ENCODE data around the gene HPCAL1.
A peak's percentile ranks its signal among the peaks of the same experiment; 100 is the strongest.

HPCAL1 gene

DNA sequence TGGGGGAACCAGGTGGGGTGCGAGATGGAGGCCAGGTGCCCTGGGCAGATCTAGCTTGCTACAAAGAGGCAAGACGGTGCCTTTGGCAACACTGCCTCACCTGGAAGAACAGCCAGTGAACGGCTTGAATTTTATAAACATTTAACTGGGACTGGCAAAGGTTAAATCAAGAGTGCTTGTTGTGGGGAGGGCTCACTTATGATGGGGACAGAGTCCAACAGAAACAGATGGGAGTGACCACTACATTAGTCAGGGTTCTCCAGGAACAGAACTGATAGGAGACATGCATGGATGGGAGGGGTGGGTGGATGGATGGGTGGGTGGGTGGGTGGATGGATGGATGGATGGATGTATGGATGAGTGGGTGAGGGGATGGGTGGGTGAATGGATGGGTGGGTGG, 126.2 kb downstream of the HPCAL1 start:
- Histone ChIP-seq H3K4me3 (ENCODE audit: low read depth, low read length) (no peak overlapping the region), H3K27ac (ENCODE audit: low read depth, low read length) (no peak overlapping the region), H3K27me3 (ENCODE audit: insufficient read depth, low read length) (no peaks in the 10 kb centered on the region), H3K4me1 (ENCODE audit: control insufficient read depth, insufficient read depth, low read length, unreplicated experiment) (peaks cover 9% of the 10 kb centered on the region), H3K79me2 (ENCODE audit: control insufficient read depth, insufficient read depth, low read length, unreplicated experiment) (no peaks in the 10 kb centered on the region), H2AFZ (ENCODE audit: low read length, unreplicated experiment) (no peak overlapping the region), H3K36me3 (ENCODE audit: insufficient read depth, low read length) (no peaks in the 10 kb centered on the region)

DNA sequence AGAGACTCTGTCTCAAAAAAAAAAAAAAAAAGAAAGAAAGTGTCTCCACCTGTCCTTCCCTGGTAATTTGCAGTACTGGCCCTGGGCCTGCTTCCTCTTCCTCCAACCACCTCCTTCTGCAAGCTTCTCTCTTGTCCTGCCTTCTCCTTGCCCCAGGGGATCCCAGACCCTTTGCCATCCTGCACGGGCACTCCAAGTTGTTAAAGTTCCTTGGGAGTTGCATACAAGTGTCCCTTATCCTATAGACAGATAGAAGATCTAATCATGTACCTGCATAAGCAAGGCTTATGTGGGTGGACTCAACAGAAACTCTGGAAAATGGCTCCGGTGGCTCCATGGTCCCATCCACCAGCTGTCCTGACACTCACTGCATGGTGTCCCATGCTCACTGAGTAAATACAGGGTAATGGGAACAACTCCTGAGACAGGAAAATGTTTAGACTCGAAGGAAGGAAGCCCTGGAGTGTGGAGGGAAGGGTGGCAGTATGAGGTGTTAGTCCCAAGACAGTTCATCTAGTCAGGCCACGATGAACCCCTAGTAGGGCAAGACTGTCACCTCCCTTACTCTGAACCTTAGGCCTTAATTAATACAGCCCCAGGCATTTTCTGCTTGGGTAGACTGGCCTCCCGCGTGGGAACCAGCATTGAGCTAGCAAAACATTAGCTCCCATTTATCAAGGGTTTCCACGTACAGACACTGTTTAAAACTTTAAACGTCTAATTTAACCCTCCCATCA, 128.3 kb downstream of the HPCAL1 start:
- Histone ChIP-seq H3K27me3 (ENCODE audit: insufficient read depth, low read length) (no peaks in the 10 kb centered on the region), H3K4me1 (ENCODE audit: control insufficient read depth, insufficient read depth, low read length, unreplicated experiment) (peaks cover 9% of the 10 kb centered on the region), H3K4me3 (ENCODE audit: low read depth, low read length) (no peak overlapping the region), H2AFZ (ENCODE audit: low read length, unreplicated experiment) (no peak overlapping the region), H3K36me3 (ENCODE audit: insufficient read depth, low read length) (no peaks in the 10 kb centered on the region), H3K79me2 (ENCODE audit: control insufficient read depth, insufficient read depth, low read length, unreplicated experiment) (no peaks in the 10 kb centered on the region), H3K27ac (ENCODE audit: low read depth, low read length) (no peak overlapping the region)

DNA sequence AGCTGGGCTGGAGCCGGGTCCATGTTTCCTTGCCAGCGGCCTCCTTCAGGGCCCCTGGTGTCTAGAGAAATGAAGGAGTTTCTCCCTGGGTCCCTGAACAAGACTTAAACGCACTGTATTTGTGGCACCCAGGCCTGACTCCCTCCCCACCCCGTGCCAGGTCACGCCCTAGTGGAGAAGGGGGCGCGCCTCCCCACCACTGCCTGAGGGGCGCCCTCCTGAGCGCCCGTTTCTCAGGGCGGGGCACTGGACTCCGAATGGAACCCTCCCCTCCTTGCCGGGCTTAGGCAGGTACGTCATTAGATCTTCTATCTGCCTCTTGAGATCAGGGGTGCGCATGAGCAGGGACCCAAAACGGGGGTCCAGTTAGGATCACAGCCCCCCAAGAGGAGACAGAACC, 129.1 kb downstream of the HPCAL1 start:
- Histone ChIP-seq H3K36me3 (ENCODE audit: insufficient read depth, low read length) (no peaks in the 10 kb centered on the region), H3K27me3 (ENCODE audit: insufficient read depth, low read length) (no peaks in the 10 kb centered on the region), H3K4me3 (ENCODE audit: low read depth, low read length) (no peak overlapping the region), H2AFZ (ENCODE audit: low read length, unreplicated experiment) (no peak overlapping the region), H3K79me2 (ENCODE audit: control insufficient read depth, insufficient read depth, low read length, unreplicated experiment) (no peaks in the 10 kb centered on the region), H3K27ac (ENCODE audit: low read depth, low read length) (no peak overlapping the region), H3K4me1 (ENCODE audit: control insufficient read depth, insufficient read depth, low read length, unreplicated experiment) (peaks cover 9% of the 10 kb centered on the region)

DNA sequence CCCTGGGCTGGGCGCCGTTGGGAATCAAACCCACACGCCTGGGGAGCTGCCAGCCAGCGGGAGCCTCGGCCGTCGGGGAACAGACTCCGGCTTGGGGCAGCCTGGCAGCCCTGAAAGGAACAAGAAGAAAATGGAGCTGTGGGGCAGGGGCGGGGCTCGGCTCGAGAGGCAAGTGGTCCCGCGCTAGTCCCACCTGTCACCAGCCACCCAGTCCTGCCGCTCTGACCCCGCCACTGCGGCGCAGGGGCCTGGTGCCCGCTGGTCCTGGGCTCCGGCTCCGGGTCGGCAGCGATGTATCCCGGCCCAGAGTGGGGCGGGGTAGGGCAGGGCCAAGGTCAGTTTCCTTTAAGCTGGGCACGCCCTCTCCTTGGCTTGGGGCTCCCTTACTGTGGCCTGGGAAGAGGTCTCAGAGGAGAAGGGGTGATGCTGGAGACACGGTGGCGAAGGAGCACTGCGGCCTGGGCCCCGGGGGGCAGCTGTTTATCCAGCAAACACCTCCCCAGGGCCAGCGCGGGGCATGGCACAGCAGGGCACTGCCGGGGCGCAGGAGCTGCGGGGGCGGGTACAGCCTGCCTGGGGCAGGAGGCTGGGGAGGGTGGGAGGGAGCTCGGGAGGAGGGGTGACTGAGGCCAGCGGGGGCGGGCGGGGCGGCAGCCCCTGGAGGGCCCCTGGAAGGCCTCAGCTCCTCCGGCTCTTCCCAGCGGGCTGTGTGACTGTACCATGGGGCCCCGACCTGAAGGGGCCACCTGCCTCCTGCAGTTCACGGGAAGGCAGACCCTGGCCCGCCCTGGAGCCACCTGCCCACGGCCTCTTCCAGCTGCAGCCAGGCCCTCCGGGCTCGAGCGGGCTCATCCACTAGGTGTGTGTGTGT, 129.8 kb downstream of the HPCAL1 start:
- H3K27ac ChIP-seq (ENCODE audit: low read depth, low read length) = no peak overlapping the region
- peak overlapping the region; percentile 40; the same call in 1 of the 2 replicates for H3K4me3 ChIP-seq (ENCODE audit: low read depth, low read length)
- no peaks in the 10 kb centered on the region for H3K27me3 ChIP-seq (ENCODE audit: insufficient read depth, low read length)
- H3K4me1 ChIP-seq (ENCODE audit: control insufficient read depth, insufficient read depth, low read length, unreplicated experiment) = peaks cover 9% of the 10 kb centered on the region
- no peaks in the 10 kb centered on the region for H3K36me3 ChIP-seq (ENCODE audit: insufficient read depth, low read length)
- H2AFZ ChIP-seq (ENCODE audit: low read length, unreplicated experiment) = peak overlapping the region; percentile 50
- H3K79me2 ChIP-seq (ENCODE audit: control insufficient read depth, insufficient read depth, low read length, unreplicated experiment) = no peaks in the 10 kb centered on the region

DNA sequence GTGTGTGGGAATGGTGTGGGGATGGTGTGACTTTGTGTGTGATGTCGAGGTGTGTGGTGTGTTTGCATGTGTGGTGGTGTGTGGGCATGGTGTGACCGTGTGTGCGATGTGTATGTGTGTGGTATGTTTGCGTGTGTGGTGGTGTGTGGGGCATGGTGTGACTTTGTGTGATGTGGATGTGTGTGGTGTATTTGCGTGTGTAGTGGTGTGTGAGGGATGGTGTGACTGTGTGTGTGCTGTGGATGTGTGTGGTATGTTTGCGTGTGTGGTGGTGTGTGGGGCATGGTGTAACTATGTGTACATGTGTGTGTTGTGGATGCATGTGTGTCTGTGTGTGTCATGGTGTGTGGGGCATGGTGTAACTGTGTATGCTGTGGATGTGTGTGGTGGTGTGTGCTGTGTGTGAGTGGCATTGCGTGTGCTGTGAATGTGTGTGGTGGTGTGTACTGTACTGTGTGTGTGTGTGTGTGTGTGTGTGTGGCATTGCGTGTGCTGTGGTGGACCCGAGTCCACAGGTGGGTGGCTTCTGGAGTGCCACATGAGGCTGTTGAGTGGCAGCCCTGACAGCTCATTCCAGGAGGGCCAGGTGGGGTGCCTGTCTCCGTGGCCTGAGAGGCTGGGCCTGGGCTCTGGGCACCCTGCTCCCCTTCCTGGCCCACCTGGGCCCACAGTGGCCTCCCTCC, 130.7 kb downstream of the HPCAL1 start:
- H3K4me3 ChIP-seq (ENCODE audit: low read depth, low read length) = no peak overlapping the region
- H3K4me1 ChIP-seq (ENCODE audit: control insufficient read depth, insufficient read depth, low read length, unreplicated experiment) = peaks cover 9% of the 10 kb centered on the region
- no peaks in the 10 kb centered on the region for H3K27me3 ChIP-seq (ENCODE audit: insufficient read depth, low read length)
- no peak overlapping the region for H2AFZ ChIP-seq (ENCODE audit: low read length, unreplicated experiment)
- H3K36me3 ChIP-seq (ENCODE audit: insufficient read depth, low read length) = no peaks in the 10 kb centered on the region
- no peak overlapping the region for H3K27ac ChIP-seq (ENCODE audit: low read depth, low read length)
- no peaks in the 10 kb centered on the region for H3K79me2 ChIP-seq (ENCODE audit: control insufficient read depth, insufficient read depth, low read length, unreplicated experiment)

DNA sequence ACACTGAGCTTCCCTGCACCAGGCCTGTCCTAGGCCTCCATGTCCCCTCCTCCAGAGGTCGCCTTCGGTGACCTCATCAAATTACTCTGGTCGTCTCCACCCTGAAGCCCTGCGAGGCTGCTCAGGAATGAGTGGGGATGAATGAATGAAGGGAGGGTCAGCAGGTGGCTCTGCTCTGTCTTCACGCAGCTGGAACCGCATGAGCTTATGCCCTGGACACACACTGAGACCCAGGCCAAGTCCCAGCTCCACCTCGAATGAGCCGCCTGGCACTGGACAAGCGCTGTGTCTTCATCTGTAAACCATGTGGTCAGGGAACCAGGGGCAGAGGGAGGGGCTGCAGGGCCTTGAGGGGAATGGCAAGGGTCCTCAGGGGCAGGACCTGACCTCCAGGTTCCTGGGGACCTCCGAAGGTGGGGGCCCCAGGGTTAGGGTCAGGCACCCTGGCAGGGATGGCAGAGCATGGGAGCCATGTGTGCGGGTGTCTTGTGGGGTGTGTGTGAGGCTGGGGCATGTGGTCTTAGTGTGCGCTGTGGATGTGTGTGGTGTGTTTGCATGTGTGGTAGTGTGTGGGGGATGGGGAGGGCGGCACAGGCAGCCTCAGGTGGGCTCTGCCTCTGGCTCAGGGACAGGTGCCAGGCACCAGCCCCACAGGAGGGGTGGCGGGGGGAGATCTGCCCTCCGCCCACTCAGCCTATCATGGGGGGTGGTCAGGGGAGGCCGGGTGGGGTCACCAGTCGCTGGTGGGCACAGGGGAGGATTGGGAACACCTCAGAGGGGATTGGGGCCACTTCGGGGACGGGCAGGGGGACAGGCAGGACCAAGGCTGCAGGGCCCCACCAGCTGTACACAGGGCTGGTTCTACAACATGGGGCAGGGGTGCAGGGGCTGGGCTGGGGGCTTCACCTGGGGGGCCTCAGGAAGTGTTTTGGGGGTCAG, 131.5 kb downstream of the HPCAL1 start:
- Histone ChIP-seq H3K4me3 (ENCODE audit: low read depth, low read length) (no peak overlapping the region), H3K4me1 (ENCODE audit: control insufficient read depth, insufficient read depth, low read length, unreplicated experiment) (peaks cover 4% of the 10 kb centered on the region), H3K36me3 (ENCODE audit: insufficient read depth, low read length) (no peaks in the 10 kb centered on the region), H3K27me3 (ENCODE audit: insufficient read depth, low read length) (no peaks in the 10 kb centered on the region), H3K27ac (ENCODE audit: low read depth, low read length) (no peak overlapping the region), H3K79me2 (ENCODE audit: control insufficient read depth, insufficient read depth, low read length, unreplicated experiment) (no peaks in the 10 kb centered on the region), H2AFZ (ENCODE audit: low read length, unreplicated experiment) (no peak overlapping the region)

DNA sequence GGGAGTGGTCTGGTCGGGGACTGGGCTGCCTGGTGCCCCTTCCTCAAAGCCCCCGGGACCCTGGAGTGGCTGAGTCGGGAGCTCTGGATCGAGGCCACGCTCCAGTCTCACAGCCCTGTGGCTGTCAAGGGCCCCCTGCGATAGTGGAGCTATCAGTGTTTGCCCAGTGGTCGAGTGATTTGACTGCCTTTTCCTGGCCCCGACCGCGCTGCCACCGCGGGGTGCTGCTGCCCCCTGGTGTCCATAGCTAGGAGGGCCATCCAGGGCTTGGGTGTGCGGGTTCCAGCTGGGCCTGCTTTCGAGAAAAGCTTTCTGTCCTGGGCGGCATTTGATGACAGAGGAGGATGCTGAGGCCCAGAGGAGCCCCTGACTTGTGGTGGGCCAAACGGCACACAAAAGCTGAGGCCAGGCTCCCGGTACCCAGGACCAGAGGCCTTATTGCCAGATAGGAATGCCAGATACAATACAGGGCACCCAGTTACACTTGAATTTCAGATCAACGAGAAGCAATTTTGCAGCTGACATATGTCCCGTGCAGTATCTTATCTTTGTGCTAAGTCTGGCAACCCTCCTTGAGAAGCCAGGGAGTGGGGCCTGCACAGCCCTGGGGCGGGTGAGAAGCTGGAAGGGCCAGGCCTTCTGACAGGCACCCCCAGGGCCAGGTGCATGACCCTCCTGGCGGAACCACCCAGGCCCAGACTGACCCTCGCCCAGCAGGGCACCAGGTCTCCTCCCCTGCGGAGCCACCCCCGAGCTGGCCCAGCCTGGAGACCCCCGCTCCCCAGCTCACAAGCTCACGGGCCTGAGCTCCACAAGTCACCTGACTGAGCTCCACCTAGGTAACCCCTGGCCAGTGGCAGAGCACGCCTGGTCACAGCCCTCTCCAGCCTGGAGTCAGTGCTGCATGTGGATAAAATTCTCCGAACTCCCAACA, 132.4 kb downstream of the HPCAL1 start:
- H3K4me3 ChIP-seq (ENCODE audit: low read depth, low read length) = no peak overlapping the region
- no peaks in the 10 kb centered on the region for H3K27me3 ChIP-seq (ENCODE audit: insufficient read depth, low read length)
- H3K27ac ChIP-seq (ENCODE audit: low read depth, low read length) = no peak overlapping the region
- H3K79me2 ChIP-seq (ENCODE audit: control insufficient read depth, insufficient read depth, low read length, unreplicated experiment) = no peaks in the 10 kb centered on the region
- H3K36me3 ChIP-seq (ENCODE audit: insufficient read depth, low read length) = no peaks in the 10 kb centered on the region
- no peak overlapping the region for H2AFZ ChIP-seq (ENCODE audit: low read length, unreplicated experiment)
- H3K4me1 ChIP-seq (ENCODE audit: control insufficient read depth, insufficient read depth, low read length, unreplicated experiment) = peaks cover 4% of the 10 kb centered on the region

DNA sequence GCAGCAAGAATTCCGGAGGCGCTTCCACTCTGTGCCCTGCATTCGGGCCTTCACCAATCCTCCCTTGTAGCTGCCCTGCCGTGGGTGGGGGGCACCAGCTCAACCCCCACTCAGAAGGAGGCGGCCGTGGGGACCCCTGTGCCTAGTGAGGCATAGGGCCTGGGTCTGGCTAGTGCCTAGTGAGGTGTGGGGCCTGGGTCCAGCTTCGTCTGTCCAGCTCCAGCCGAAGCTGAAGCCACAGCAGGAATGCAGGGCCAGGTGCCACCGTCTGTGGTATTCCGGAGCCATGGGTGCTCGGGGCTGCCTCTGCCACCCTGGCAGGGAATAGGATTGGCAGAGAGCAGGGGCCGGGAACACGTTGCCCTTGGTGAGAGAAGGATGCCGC, 133.1 kb downstream of the HPCAL1 start:
- Histone ChIP-seq H3K36me3 (ENCODE audit: insufficient read depth, low read length) (no peaks in the 10 kb centered on the region), H3K27ac (ENCODE audit: low read depth, low read length) (no peak overlapping the region), H3K4me3 (ENCODE audit: low read depth, low read length) (no peak overlapping the region), H3K4me1 (ENCODE audit: control insufficient read depth, insufficient read depth, low read length, unreplicated experiment) (peaks cover 4% of the 10 kb centered on the region), H2AFZ (ENCODE audit: low read length, unreplicated experiment) (no peak overlapping the region), H3K79me2 (ENCODE audit: control insufficient read depth, insufficient read depth, low read length, unreplicated experiment) (no peaks in the 10 kb centered on the region), H3K27me3 (ENCODE audit: insufficient read depth, low read length) (no peaks in the 10 kb centered on the region)

DNA sequence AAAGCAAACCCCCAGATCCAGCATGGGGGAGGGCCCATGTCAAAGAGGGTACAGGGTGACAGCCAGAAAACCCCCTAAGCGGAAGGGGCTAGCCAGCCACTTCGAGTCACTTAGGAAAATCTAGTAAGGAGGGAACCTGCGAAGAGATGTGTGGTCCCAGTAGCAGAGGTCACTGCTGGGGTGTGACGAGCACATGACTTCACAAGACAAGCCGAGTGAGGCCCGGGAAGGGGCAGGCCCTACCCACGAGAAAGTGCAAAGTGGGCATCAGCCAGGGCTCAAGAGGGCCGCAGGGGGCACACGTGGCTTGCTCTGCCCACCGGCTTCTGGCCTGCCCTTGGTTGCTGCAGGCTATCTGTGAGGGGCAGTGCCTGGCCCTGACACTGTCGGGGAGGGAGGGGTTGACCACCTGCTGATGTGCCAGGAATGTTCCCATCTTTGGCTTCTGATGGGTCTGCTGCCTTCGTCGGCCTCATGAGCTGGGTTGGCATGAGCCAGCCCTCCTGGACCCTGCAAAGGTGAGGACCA, 133.9 kb downstream of the HPCAL1 start:
- Histone ChIP-seq H3K36me3 (ENCODE audit: insufficient read depth, low read length) (peaks cover 5% of the 10 kb centered on the region), H3K27me3 (ENCODE audit: insufficient read depth, low read length) (no peaks in the 10 kb centered on the region), H3K79me2 (ENCODE audit: control insufficient read depth, insufficient read depth, low read length, unreplicated experiment) (no peaks in the 10 kb centered on the region), H3K27ac (ENCODE audit: low read depth, low read length) (no peak overlapping the region), H2AFZ (ENCODE audit: low read length, unreplicated experiment) (no peak overlapping the region), H3K4me1 (ENCODE audit: control insufficient read depth, insufficient read depth, low read length, unreplicated experiment) (peaks cover 4% of the 10 kb centered on the region), H3K4me3 (ENCODE audit: low read depth, low read length) (no peak overlapping the region)
